ENCODE data around the gene BCAM. TPM values are rescaled to one million over a fixed set of nuclear protein-coding genes. Genes with fewer than 3 reads are reported as not detected.

Gene BCAM
- total RNA-seq, 1 donor from 2014 or later: 50.4 TPM

DNA sequence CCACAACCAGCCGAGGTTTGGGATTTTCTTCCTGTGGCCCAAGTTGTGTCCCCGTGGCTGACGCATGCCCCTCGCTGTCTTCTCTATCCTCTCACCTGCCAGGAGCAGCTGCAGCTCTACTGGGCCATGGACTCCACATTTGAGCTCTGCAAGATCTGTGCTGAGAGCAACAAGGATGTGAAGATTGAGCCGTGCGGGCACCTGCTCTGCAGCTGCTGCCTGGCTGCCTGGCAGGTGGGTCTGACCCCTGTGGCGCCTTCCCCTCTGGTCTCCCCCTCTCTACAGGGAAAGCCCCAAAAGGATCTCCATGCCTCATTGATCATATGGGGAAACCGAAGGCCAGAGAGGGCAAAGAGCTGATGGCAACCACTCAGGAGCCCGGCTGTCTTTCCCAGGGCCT is 16.6 kb upstream of the BCAM start:
- no peak for DNase-seq

DNA sequence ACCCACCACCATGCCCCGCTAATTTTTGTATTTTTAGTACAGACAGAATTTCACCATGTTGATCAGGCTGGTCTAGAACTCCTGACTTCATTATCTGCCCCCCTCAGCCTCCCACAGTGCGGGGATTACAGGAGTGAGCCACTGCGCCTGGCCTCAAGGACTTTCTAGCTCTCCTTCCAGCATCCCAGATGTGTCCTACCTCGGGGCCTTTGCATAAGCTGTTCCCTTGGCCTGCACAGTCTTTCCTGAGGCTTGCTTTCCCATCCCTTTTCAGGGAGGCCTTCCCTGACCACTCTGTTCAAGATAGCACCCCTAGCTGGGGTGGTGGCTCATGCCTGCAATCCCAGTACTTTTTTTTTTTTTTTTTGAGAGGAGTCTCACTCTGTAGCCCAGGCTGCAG is 14.3 kb upstream of the BCAM start:
- DNase-seq: no peak

DNA sequence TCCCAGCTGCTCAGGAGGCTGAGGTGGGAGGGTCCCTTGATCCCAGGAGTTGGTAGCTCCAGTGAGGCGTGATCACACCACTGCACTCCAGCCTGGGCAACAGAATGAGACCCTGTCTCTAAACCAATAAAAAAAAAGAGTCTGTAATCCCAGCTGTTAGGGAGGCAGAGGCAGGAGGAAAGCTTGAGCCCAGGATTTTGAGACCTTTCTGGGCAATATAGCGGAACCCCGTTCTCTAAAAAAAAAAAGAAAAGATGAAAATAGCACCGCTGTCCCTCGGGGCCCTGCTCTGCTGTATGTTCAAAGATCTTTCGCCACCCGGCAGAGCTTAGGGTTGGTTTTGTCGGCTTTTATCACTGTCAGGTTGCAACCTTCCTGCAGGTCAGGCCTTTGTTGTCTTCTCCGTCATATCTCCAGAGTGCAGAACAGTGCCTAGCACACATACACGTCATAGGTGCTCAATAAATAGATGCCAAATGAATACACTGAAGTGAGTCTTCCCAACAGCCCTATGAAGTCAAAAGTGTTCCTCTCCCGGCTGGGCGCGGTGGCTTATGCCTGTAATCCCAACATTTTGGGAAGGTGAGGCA is 13.4 kb upstream of the BCAM start:
- DNase-seq: no peak

DNA sequence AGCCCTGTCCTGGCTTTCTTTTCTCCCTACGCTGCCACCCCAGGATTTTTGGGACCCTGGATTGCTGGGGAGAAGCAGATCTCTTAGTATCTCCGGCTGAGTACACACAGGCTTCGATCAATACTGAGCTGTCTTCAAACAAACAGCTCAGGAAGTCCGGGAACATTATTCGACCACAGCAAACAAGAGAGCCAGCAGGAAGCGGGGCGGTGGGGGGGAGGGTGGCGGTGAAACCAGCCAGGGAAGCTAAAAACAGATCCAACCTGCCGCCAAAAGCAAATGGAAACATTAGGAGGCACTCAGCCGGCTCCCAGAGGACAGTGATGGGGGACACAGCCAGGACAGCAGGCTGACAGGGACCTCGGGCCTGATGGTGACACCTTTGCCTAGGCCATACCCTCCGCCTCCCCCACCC is 12.2 kb upstream of the BCAM start:
- no peak for DNase-seq

DNA sequence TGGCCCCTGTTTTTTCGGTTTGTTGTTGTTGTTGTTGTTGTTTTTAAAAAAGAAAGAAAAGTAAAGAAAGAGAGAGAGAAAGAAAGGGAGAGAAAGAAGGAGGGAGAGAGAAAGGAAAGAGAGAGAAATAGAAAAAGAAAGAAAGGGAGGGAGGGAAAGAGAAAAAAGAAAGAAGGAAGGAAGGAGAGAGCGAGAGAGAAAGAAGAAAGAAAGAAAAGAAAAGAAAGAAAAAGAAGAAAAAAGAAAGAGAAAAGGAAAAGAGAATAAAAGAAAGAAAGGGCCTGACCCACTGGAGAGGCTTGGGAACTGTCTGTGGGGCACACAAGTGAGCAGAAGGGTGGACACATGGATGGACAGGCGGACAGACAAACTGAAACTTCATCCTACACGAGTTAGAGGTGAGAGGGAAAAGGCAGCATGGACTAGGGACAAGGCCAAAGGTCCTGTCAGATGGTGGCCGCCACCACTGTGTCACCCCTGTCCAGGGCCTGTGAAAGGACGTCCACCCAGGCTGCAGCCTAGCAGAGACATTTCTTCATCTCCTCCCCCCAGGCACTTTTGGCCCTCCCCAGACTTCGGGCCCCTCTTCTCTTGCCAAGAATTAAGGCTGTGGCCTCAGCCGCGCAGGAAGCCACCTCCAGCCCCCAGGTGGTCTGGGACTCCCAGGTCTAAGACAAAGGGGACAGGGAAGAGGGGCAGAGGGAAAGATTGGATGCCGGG is 9.1 kb upstream of the BCAM start:
- no peak for DNase-seq

DNA sequence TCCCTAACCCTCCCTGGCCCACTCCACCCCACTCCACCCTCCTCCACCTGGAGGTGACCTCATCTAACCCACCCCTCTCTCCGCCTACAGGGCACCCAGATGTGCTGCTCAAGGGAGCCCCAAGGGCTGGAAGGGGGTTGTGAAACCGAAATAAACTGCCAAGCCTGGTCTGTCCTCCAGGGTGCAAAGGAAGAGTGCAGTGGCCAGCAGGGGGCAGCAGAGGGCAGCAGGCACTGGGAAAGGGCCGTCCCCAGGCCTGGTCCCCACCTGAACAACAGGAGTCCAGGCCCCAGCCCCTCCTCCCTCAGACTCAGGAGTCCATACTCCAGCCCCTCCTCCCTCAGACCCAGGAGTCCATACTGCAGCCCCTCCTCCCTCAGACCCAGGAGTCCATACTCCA is 8.4 kb upstream of the BCAM start:
- peak; percentile 38 for DNase-seq

DNA sequence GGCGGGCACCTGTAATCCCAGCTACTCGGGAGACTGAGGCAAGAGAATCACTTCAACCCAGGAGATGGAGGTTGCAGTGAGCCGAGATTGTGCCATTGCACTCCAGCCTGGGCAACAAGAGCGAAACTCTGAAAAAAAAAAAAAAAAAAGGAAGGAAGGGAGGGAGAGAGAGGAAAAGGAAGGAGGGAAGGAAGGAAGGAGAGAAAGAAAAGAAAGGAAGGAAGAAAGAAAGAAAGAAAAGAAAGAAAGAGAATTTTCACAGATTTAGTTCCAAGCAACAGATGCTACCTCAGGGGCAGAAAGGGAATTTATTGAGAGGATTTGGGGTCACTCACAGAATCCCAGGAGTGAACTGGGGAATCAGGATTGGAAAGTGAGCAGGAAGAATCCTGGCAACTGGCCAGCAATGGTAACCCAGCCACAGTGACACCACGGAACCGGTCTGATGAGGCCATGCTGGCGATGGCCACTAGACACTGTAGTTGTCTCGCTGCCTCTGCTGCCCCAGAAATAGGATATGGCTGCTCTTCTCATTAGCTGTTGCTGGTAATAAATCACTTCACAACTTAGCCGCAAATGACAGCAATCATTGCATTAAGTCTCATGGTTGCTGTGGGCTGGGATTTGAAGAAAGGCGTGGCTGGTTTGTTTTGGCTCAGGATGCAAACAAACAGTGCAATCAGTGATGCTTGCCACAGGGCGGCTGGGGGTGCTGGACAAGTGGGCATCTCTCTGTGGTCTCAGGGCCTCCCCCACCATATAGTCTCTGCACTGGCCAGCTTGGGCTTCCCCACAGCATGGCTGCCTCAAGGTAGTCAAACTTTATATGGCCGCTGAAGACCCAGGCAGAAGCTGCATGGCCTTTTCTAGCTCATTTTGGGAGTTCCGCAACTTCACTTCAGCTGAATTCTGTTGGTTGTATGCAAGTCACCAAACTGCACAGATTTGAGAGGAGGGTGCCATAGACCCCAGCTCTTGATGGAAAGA is 5.2 kb upstream of the BCAM start:
- no peak for DNase-seq

DNA sequence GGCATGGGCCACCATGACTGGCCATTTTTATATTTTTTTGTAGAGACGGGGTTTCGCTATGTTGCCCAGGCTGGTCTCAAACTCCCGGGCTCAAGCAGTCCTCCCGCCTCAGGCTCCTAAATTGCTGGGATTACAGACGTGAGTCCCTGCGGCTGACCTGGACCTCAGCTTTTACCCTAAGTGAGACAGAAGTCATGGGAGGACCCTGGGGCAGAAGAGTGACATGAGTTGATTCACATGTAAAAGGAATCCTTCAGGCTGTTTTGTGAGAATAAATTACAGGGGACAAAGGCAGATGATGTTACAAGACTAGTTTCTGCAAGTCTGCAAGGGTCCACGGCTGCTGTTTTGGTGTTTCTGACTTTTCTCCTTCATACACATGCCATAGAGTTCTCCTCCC is 2.6 kb upstream of the BCAM start:
- DNase-seq: no peak

DNA sequence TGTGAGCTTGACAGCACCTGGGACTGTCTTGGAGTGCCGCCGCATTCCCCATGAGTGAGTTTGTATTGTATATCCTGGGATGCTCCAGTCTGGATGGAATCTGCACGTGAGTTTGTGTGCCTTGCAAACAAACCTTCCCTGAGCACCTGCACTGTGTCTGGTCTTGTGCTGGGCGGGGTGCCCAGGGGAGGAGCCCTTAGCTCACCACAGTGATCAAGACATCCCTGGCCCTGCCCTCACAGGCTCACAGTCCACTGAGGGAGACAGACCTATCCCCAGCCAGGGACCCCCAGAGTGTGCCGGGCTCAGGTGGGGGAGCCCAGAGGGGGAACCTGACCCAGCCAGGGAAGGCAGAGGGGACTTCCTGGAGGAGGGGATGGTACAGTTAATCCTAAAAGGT is 1.7 kb upstream of the BCAM start:
- DNase-seq: no peak

DNA sequence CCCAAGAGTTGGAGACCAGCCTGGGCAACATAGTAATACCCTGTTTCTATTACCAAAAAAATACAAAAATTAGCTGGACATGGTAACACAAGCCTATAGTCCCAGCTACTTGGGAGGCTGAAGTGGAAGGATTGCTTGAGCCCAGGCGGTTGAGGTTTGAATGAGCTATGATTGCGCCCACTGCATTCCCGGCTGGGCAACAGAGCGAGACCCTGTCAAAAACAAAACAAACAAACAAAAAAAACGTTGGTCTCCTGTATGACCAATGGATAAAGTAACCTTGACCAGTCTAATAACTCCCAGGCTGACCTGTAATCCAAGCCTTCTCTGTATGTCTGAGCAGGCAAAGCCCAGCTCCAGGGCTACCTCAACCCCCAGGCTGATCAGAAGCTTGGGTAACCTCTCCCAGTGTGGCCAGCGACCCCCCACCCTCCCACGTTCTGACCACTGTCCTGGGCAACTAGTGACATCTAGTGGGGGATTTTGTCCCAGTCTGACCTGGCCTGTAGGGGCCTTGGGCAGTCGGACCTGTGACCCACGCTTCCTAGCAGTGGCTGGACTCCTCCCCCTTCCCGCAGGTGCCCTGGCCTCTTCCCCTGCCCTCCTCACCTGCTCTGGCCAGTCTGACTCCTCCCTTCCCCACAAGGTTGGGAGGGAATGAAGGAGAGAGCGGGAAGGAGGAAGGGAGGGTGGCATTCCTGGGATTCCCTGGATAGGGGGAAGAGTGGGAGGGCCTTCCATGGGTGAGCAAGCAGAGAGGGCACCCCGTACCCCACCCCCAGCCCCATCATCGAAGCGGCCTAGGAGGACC is 1.0 kb upstream of the BCAM start:
- DNase-seq: no peak

DNA sequence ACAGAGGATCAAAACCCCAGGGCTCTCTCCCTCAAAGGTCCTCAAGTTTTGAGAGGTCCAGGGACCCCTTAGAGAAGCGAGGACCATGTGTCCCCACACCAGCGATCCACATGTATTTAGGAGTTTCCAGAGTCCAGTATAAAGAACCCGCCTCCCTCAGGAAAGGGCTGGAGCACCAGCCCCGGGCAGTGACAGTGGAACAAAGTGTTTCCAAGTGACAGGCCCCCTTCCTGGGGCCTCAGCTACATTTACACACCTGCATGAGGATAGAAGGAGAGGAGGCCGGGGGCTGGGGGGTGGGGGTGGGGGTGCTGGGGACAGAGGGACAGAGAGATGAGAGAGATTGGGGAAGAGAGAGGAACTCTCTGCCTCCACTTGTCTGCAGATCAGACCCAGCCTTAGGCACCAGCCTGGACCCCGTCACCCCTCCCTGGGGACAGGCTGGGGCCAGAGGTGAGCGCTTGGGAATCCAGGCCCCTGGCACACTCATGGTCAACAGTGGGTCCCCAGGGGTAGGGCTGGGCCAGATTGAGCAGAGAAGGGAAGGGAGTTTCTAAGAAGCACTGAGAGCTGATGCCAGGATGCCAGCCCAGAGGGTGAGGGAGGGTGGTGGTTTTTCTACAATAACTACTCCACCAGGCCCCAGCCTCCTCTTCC is 802 bp downstream of the BCAM start:
- DNase-seq: no peak

DNA sequence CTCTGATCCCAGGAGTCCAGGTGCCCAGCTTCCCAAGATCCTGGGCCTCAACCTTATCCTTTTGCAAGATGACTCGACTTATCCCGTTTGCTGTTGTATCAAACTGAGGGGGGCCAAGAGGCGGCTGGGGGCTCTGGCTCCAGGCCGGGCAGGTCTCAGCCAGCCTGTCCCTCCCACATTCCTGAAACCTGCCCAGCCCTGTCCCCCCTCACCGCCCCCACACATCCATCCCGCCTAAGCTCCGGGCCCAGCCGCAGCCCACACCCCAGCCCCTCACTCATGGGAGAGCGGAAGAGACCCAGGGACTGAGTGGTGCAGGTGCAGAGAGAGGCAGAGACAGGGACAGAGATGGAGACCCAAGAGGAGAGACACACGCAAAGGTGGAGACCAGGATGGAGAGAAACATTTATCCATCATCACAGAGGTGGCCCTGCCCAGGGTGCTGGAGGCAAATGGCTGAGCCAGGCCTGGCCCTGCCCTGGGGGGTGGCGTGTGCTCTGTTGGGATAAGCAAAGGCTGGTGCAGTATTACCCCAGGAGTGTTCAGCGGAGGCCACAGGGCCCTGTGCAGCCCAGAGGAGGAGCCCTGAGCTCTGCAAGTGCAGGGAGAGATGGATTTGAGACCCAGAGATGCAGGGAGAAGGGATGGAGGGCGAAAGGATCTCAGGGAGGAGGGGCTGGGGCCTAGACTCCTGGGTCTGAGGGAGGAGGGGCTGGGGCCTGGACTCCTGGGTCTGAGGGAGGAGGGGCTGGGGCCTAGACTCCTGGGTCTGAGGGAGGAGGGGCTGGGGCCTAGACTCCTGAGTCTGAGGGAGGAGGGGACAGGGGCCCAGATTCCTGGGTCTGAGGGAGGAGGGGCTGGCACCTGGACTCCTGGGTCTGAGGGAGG is 1.6 kb downstream of the BCAM start:
- DNase-seq: no peak

DNA sequence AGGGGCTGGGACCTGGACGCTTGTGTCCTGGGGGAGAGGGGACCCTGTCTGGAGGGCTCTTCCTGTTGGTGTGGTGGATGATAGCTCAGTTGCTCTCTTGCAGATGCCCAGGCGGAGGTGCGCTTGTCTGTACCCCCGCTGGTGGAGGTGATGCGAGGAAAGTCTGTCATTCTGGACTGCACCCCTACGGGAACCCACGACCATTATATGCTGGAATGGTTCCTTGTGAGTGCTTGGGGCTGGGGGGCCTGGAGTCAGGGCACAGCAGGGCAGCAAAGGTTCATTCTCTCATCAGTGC is 2.2 kb downstream of the BCAM start:
- no peak for DNase-seq

DNA sequence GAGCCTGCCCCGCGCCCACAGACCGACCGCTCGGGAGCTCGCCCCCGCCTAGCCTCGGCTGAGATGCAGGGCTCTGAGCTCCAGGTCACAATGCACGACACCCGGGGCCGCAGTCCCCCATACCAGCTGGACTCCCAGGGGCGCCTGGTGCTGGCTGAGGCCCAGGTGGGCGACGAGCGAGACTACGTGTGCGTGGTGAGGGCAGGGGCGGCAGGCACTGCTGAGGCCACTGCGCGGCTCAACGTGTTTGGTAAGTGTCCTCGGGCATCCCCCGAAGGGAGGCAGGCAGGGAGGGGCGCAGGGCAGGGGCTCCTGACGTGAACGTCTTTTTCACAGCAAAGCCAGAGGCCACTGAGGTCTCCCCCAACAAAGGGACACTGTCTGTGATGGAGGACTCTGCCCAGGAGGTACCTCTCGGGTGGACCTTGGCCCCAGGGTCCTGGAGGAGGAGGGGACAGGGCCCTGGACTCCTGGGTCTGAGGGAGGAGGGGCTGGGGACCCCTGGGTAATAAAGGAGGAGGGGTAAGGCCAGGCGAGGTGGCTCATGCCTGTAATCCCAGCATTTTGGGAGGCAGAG is 3.3 kb downstream of the BCAM start:
- DNase-seq: no peak

DNA sequence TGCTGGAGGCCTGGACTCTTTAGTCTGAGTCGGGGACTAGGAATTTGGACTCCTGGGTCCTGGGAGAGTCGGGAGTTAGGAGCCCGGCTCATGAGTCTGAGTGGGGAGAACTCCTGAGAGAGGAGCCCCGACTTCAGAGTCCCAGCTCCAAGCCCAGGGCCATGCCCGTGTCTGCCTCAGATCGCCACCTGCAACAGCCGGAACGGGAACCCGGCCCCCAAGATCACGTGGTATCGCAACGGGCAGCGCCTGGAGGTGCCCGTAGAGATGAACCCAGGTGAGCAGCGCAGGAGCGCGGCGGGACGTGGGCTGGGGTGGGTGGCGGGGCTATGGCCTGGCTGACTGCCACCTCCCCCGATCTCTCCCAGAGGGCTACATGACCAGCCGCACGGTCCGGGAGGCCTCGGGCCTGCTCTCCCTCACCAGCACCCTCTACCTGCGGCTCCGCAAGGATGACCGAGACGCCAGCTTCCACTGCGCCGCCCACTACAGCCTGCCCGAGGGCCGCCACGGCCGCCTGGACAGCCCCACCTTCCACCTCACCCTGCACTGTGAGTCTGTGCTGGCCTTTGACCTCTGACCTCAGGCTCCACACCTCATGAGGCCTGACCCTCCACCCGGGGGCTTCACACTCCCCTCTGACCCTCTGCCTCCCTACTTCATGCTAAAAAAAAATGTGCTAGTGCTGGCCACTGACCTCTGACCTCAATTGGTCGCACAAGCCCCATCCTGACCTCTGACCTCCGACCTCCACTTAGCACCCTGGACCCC is 4.4 kb downstream of the BCAM start:
- no peak for DNase-seq

DNA sequence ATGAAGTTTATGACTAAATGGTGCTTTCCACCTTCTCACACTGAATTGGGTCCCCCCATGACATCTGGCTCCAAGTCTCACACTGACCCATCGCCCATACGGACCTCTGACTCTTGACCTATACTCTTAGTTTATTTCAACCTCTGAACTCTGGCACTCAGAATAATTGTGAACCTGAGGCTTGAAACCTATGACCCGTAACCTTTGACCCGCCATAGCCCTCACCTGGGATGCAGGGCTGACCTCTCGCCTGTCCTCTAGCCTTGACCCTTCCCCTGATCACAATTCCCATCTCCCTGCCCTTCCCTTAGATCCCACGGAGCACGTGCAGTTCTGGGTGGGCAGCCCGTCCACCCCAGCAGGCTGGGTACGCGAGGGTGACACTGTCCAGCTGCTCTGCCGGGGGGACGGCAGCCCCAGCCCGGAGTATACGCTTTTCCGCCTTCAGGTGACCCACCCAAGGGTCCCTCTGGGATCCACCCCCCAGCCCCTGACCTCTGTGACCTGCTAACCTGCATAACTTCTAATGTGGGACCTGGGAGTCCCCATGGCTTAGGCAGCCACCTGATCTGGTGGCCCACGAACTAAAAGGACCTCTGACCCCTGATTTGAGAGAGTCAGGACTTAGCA is 5.1 kb downstream of the BCAM start:
- no peak for DNase-seq

DNA sequence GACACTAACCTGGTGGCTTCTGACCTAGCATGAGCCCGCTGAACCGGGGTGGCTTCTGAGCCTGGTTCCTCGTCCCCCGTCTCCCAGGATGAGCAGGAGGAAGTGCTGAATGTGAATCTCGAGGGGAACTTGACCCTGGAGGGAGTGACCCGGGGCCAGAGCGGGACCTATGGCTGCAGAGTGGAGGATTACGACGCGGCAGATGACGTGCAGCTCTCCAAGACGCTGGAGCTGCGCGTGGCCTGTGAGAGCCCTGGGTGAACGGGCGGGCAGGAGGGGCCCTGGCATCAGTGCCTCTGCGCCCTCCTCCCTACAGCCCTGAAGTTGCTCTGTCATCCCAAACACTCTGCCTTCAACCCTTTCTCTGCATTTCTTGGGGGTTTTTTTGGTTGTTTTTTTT is 5.6 kb downstream of the BCAM start:
- no peak for DNase-seq

DNA sequence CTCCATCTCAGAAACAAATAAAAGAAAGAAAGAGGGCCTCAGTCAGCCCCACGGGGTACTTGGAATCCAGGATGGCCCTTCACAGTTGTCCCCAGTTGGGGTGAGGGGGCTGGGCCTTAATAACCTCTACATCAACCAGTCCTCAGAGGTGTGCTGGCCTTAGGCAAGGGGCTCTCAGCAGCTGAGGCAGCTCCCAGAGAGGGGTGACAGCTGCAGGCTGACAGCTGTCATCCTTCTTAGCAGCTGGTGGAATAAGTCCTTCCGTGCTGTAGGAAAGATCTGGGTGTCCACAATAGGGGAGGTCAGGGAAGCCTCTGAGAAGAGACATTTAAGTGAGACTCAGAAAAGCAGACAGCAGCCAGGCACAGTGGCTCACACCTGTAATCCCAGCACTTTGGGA is 7.4 kb downstream of the BCAM start:
- no peak for DNase-seq

DNA sequence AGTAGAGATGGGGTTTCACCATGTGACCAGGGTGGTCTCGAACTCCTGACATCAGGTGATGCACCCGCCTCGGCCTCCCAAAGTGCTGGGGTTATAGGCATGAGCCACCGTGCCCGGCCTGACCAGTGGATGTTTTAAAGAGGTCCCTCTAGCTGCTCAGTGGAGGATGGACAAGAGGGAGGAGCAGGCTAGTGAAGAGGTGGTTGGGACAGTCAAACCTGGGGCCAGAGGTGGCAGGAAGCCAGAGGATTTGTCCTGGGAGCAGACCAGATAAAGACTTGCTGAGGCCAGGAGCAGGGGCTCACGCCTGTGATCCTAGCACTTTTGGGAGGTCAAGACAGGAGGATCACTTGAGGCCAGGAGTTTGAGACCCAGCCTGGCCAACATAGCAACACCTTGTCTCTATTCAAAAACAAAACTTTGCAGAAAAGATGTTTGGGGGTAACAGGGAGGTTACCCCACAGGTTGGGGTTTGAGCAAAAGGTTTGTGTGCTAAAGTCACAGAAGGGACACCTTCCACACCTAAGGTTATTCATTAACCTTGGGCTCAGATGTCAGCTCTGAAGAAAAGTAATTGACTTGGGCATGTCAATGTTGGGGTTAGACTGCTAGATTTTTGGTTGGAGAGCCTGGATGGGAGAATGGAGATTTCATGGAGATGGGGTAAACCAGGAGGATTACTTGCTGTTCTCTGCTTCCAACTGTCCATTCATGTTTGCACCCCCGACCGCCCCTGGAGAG is 9.0 kb downstream of the BCAM start:
- no peak for DNase-seq

Data from skin of body (tissue), 2 donors.